HepG2 (cell line): ENCODE measurements around the gene SMCHD1. TPM values are rescaled to one million over a fixed set of nuclear protein-coding genes. Genes with fewer than 3 reads are reported as not detected.

ENCODE experiments used
- ATF7 ChIP-seq, 2 experiments: fragments of 450-650 bp in 1 of 2; sonication (generic) in 1 of 2; formaldehyde crosslinking in 1 of 2; IDR thresholded peaks; 2 replicates each; pipeline versions ENCODE4 v1.4.0 to v1.6.1; 2016 to 2020; ENCODE audit warnings: antibody characterized with exemption in 1 of 2, mild to moderate bottlenecking in 1 of 2, missing genetic modification reagents in 1 of 2
- CHD2 ChIP-seq: IDR thresholded peaks from 2 replicates; pipeline ENCODE4 v1.6.1; 2011; ENCODE audit warnings: low read depth, low read length, improper control_type of control experiment
- ELF1 ChIP-seq: sonication (generic); formaldehyde crosslinking; IDR thresholded peaks from 2 replicates; pipeline ENCODE4 v1.4.0; 2020; ENCODE audit warnings: missing genetic modification reagents
- FIP1L1 ChIP-seq: fragments of 200-400 bp; formaldehyde crosslinking; IDR thresholded peaks from 2 replicates; pipeline ENCODE4 v1.6.1; 2018; ENCODE audit warnings: low read depth, mild to moderate bottlenecking, low read length, moderate library complexity, borderline replicate concordance; ENCODE audit not compliant: insufficient read depth
- JUND ChIP-seq: sonication (generic); formaldehyde crosslinking; IDR thresholded peaks from 2 replicates; pipeline ENCODE4 v1.8.0; 2022; ENCODE audit warnings: mild to moderate bottlenecking, missing genetic modification reagents
- KAT2B ChIP-seq: fragments of 150-350 bp; IDR thresholded peaks from 2 replicates; pipeline ENCODE4 v1.6.1; 2014; ENCODE audit warnings: low read depth, low read length, borderline replicate concordance
- KLF15 ChIP-seq: sonication (generic); formaldehyde crosslinking; IDR thresholded peaks from 2 replicates; pipeline ENCODE4 v1.8.1; 2023; ENCODE audit warnings: borderline replicate concordance, mild to moderate bottlenecking, inconsistent platforms, missing genetic modification reagents, mixed read lengths
- MAF1 ChIP-seq: sonication (generic); formaldehyde crosslinking; IDR thresholded peaks from 2 replicates; pipeline ENCODE4 v1.5.0; 2020; ENCODE audit warnings: missing genetic modification reagents, borderline replicate concordance
- NCOR1 ChIP-seq: fragments of 200-600 bp; sonication (generic); IDR thresholded peaks from 2 replicates; pipeline ENCODE4 v1.7.0; 2017; ENCODE audit warnings: antibody characterized with exemption, low read length, borderline replicate concordance
- NKX3-1 ChIP-seq: sonication (generic); formaldehyde crosslinking; IDR thresholded peaks from 2 replicates; pipeline ENCODE4 v1.5.0; 2020; ENCODE audit warnings: missing genetic modification reagents
- SMARCE1 ChIP-seq: fragments of 450-650 bp; IDR thresholded peaks from 2 replicates; pipeline ENCODE4 v1.6.1; 2017; ENCODE audit warnings: borderline replicate concordance
- TOPORS ChIP-seq: sonication (generic); formaldehyde crosslinking; IDR thresholded peaks from 2 replicates; pipeline ENCODE4 v1.8.0; 2023; ENCODE audit warnings: mild to moderate bottlenecking, missing genetic modification reagents
- ZMYM4 ChIP-seq: sonication (generic); formaldehyde crosslinking; IDR thresholded peaks from 2 replicates; pipeline ENCODE4 v1.8.1; 2023; ENCODE audit warnings: mild to moderate bottlenecking, missing genetic modification reagents
- ZNF256 ChIP-seq: sonication (generic); formaldehyde crosslinking; conservative IDR thresholded peaks from 2 replicates; pipeline ENCODE4 v1.4.0; 2020; ENCODE audit warnings: missing genetic modification reagents
- ZNF331 ChIP-seq: sonication (generic); formaldehyde crosslinking; IDR thresholded peaks from 2 replicates; pipeline ENCODE4 v1.4.0; 2020; ENCODE audit warnings: missing genetic modification reagents
- ZNF33B ChIP-seq: sonication (generic); formaldehyde crosslinking; IDR thresholded peaks from 2 replicates; pipeline ENCODE4 v1.5.1; 2020; ENCODE audit warnings: mild to moderate bottlenecking, missing genetic modification reagents
- ZNF572 ChIP-seq: sonication (generic); formaldehyde crosslinking; IDR thresholded peaks from 2 replicates; pipeline ENCODE4 v1.5.1; 2020; ENCODE audit warnings: mild to moderate bottlenecking, missing genetic modification reagents
- ZSCAN21 ChIP-seq: sonication (generic); formaldehyde crosslinking; IDR thresholded peaks from 2 replicates; pipeline ENCODE4 v1.8.0; 2022; ENCODE audit warnings: mild to moderate bottlenecking, missing genetic modification reagents, moderate library complexity, borderline replicate concordance
- polyA plus RNA-seq, 8 experiments: library from polyadenylated mRNA; depleted of rRNA in 3 of 8; stranded (reverse) in 7 of 8; unstranded in 1 of 8; fragments of >200 nt; fragmentation: Illumina TruSeq in 4 of 8; extraction: Trizol in 4 of 8; gene quantifications; 2 replicates each; pipeline versions ENCODE4 v1.2.1 to v1.2.3, GENCODE V29; 2011 to 2016; ENCODE audit warnings: low read depth in 4 of 8, missing spikeins in 1 of 8, mixed read lengths in 1 of 8; ENCODE audit not compliant: insufficient read depth in 1 of 8
- total RNA-seq, 5 experiments: library from RNA; depleted of rRNA; stranded (reverse); fragments of >200 nt; fragmentation: Illumina TruSeq; extraction: Trizol; gene quantifications; 2 replicates each; pipeline ENCODE4 v1.2.3, GENCODE V29; 2016; ENCODE audit warnings: low read depth in 1 of 5
- TF ChIP-seq, protein P1 (sequence below): sonication (generic); IDR thresholded peaks from 2 replicates; pipeline ENCODE4 v1.6.1; 2016; ENCODE audit warnings: low read depth, borderline replicate concordance
- TF ChIP-seq, protein P2 (sequence below): sonication (generic); formaldehyde crosslinking; IDR thresholded peaks from 2 replicates; pipeline ENCODE4 v1.5.1; 2020; ENCODE audit warnings: mild to moderate bottlenecking, missing genetic modification reagents, borderline replicate concordance
- TF ChIP-seq, protein P3 (sequence below): sonication (generic); formaldehyde crosslinking; IDR thresholded peaks from 2 replicates; pipeline ENCODE4 v1.4.0; 2020; ENCODE audit warnings: missing genetic modification reagents; ENCODE audit errors: not compliant biosample characterization
- TF ChIP-seq, protein P4 (sequence below): IDR thresholded peaks from 2 replicates; pipeline ENCODE4 v1.6.1; 2012; ENCODE audit warnings: inconsistent platforms

The SMCHD1 gene
- total and polyA plus RNA-seq, 2 of the 13 experiments (the other 11 are each of a cell fraction or from before 2014, with no cell fraction given): 21.4 to 93.6 TPM

DNA sequence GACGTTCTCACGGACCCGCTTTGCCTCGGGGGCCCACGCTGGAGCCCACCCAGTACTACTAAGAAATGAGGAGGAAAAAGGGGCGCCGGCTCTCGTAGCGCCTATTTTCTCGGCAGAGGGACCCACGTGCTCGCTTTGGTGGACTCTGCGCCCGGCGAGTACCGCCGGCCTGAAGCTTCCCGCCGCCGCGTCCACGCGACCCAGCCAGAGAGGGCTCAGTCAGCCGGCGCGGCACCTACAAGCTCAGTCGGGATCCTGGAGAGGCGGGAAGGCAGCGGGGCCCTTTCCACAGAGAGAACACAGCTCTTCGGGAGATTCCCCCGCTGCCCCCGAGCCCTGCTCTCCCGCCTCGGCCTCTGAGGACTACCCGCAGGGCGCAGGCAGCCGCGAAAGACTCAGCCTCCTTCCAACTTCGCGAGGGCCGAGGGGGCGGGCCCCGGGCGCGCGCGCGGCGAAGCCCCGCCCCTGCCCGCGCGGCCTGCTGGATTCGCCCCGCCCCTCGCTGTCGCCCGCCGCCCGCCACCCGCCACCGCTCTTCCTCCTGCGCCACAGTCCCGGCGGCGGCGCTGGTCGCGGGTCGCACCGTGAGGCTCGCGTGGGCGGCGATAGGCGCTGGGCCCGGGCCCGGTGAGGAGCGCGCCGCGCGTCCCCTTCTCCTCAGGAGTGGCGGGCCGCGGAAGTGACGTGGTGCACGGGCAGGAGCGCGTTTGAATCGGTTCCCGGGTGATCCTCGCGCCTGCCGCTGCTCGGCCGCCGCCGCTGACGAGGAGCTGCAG lies at the start of gene SMCHD1 (continued):
- TF ChIP-seq, protein P1, sequence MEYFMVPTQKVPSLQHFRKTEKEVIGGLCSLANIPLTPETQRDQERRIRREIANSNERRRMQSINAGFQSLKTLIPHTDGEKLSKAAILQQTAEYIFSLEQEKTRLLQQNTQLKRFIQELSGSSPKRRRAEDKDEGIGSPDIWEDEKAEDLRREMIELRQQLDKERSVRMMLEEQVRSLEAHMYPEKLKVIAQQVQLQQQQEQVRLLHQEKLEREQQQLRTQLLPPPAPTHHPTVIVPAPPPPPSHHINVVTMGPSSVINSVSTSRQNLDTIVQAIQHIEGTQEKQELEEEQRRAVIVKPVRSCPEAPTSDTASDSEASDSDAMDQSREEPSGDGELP: no peak
- TF ChIP-seq, protein P2, sequence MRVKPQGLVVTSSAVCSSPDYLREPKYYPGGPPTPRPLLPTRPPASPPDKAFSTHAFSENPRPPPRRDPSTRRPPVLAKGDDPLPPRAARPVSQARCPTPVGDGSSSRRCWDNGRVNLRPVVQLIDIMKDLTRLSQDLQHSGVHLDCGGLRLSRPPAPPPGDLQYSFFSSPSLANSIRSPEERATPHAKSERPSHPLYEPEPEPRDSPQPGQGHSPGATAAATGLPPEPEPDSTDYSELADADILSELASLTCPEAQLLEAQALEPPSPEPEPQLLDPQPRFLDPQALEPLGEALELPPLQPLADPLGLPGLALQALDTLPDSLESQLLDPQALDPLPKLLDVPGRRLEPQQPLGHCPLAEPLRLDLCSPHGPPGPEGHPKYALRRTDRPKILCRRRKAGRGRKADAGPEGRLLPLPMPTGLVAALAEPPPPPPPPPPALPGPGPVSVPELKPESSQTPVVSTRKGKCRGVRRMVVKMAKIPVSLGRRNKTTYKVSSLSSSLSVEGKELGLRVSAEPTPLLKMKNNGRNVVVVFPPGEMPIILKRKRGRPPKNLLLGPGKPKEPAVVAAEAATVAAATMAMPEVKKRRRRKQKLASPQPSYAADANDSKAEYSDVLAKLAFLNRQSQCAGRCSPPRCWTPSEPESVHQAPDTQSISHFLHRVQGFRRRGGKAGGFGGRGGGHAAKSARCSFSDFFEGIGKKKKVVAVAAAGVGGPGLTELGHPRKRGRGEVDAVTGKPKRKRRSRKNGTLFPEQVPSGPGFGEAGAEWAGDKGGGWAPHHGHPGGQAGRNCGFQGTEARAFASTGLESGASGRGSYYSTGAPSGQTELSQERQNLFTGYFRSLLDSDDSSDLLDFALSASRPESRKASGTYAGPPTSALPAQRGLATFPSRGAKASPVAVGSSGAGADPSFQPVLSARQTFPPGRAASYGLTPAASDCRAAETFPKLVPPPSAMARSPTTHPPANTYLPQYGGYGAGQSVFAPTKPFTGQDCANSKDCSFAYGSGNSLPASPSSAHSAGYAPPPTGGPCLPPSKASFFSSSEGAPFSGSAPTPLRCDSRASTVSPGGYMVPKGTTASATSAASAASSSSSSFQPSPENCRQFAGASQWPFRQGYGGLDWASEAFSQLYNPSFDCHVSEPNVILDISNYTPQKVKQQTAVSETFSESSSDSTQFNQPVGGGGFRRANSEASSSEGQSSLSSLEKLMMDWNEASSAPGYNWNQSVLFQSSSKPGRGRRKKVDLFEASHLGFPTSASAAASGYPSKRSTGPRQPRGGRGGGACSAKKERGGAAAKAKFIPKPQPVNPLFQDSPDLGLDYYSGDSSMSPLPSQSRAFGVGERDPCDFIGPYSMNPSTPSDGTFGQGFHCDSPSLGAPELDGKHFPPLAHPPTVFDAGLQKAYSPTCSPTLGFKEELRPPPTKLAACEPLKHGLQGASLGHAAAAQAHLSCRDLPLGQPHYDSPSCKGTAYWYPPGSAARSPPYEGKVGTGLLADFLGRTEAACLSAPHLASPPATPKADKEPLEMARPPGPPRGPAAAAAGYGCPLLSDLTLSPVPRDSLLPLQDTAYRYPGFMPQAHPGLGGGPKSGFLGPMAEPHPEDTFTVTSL (CRISPR knock-in tag): no peak
- no peak; the same call in 1 of the 2 replicates for TF ChIP-seq ZNF256 (CRISPR knock-in tag)
- peak; percentile 31; the same call in 1 of the 2 replicates for TF ChIP-seq NKX3-1
- no peak for TF ChIP-seq FIP1L1
- no peak for TF ChIP-seq KAT2B
- 0 out of 2 replicates have a peak, but pooled peaks have one; percentile 6 for TF ChIP-seq MAF1 (CRISPR knock-in tag)
- TF ChIP-seq ZMYM4 (CRISPR knock-in tag): peak; percentile 69
- TF ChIP-seq, protein P3, sequence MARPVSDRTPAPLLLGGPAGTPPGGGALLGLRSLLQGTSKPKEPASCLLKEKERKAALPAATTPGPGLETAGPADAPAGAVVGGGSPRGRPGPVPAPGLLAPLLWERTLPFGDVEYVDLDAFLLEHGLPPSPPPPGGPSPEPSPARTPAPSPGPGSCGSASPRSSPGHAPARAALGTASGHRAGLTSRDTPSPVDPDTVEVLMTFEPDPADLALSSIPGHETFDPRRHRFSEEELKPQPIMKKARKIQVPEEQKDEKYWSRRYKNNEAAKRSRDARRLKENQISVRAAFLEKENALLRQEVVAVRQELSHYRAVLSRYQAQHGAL (CRISPR knock-in tag): peak; percentile 25
- peak; percentile 87; the same call in 1 of the 2 replicates for TF ChIP-seq ZSCAN21 (CRISPR knock-in tag)
- TF ChIP-seq ELF1 (CRISPR knock-in tag): no peak
- no peak; the same call in 1 of the 2 replicates for TF ChIP-seq ZNF33B
- no peak; the same call in 1 of the 2 replicates for TF ChIP-seq NCOR1
- TF ChIP-seq ATF7 (IDR thresholded peaks at IDR 0.05): no peak
- TF ChIP-seq ATF7 (CRISPR knock-in tag; IDR thresholded peaks at IDR 0.05): no peak
- no peak for TF ChIP-seq SMARCE1
- 0 out of 2 replicates have a peak, but pooled peaks have one; percentile 51 for TF ChIP-seq ZNF331 (CRISPR knock-in tag)
- no peak for TF ChIP-seq CHD2
- TF ChIP-seq, protein P4, sequence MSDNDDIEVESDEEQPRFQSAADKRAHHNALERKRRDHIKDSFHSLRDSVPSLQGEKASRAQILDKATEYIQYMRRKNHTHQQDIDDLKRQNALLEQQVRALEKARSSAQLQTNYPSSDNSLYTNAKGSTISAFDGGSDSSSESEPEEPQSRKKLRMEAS: peak; percentile 90
- no peak for TF ChIP-seq KLF15 (CRISPR knock-in tag)
- TF ChIP-seq TOPORS (CRISPR knock-in tag): peak; percentile 71; the same call in 1 of the 2 replicates
- TF ChIP-seq ZNF572 (CRISPR knock-in tag): peak; percentile 56; the same call in 1 of the 2 replicates
- TF ChIP-seq JUND (CRISPR knock-in tag): no peak
